MM.1S (cell line): Measurements from ENCODE around the gene WDR41.

Experiments used
- CTCF ChIP-seq: fragments of 300-600 bp; sonication (generic); IDR thresholded peaks from 2 replicates; pipeline ENCODE4 v1.5.1; 2016; ENCODE audit warnings: antibody characterized with exemption, low read length, mixed read lengths
- EZH2 ChIP-seq: fragments of 300-600 bp; sonication (generic); optimal IDR thresholded peaks from 2 replicates; pipeline ENCODE3; 2017; ENCODE audit warnings: low read depth, mild to moderate bottlenecking, antibody characterized with exemption, low read length, mixed read lengths
- EZH2phosphoT487 ChIP-seq: fragments of 300-600 bp; sonication (generic); IDR thresholded peaks from 2 replicates; pipeline ENCODE4 v1.6.1; 2018; ENCODE audit warnings: antibody characterized with exemption, low read length

GRCh38 chr5:77398896-77399295 is 93.2 kb downstream of the WDR41 start:
- no peak for TF ChIP-seq CTCF
- TF ChIP-seq EZH2phosphoT487, result no peak
- TF ChIP-seq EZH2, result no peak
